HEK293 (cell line): ENCODE data around the gene FSTL3.

Experiments used
- CTCF ChIA-PET: fragments of 350-600 bp; formaldehyde crosslinking; extraction: SDS; loops from one replicate; lab custom pipeline; 2021; ENCODE audit warnings: antibody characterized with exemption; lab: Yijun Ruan, JAX
- POLR2A ChIA-PET: fragments of 300-600 bp; formaldehyde crosslinking; extraction: SDS; loops from one replicate; lab custom pipeline; 2020; ENCODE audit warnings: antibody characterized with exemption, inconsistent platforms; lab: Yijun Ruan, JAX
- H3K27ac ChIP-seq: fragments of 200-500 bp; sonication (Bioruptor generic); 2 replicates; pipeline ENCODE4 v1.5.1; 2014; ENCODE audit warnings: low read depth, low read length, control low read depth, inconsistent platforms; ENCODE audit errors: extremely low read depth
- H3K36me3 ChIP-seq, 2 experiments: fragments of 200-500 bp in 1 of 2; sonication (Bioruptor generic) in 1 of 2; 1 replicate in 1 of 2; 2 replicates in 1 of 2; pipeline ENCODE4 v1.5.1; 2014 to 2017; ENCODE audit warnings: inconsistent platforms in 2 of 2, low read length in 2 of 2; ENCODE audit not compliant: control insufficient read depth in 2 of 2, insufficient read depth in 1 of 2
- H3K4me1 ChIP-seq: fragments of 200-500 bp; sonication (Bioruptor generic); 2 replicates; pipeline ENCODE4 v1.5.1; 2014; ENCODE audit warnings: mild to moderate bottlenecking, low read length, inconsistent platforms; ENCODE audit not compliant: control insufficient read depth, insufficient read depth
- H3K4me3 ChIP-seq: 2 replicates; pipeline ENCODE4 v1.5.1; 2011; ENCODE audit warnings: low read depth, mild to moderate bottlenecking, control low read depth, low read length, moderate library complexity
- H3K9me3 ChIP-seq: fragments of 200-500 bp; sonication (Bioruptor generic); 2 replicates; pipeline ENCODE4 v1.5.1; 2014; ENCODE audit warnings: low read depth, low read length, inconsistent platforms; ENCODE audit not compliant: control insufficient read depth, insufficient read depth
- EGR2 ChIP-seq: fragments of 450-650 bp; formaldehyde crosslinking; IDR thresholded peaks from 2 replicates; pipeline ENCODE4 v1.5.1; 2016; ENCODE audit warnings: low read depth, missing biosample characterization, missing genetic modification characterization
- GLI2 ChIP-seq: fragments of 450-650 bp; formaldehyde crosslinking; IDR thresholded peaks from 2 replicates; pipeline ENCODE4; 2017; ENCODE audit warnings: missing biosample characterization, missing genetic modification characterization, low read depth, borderline replicate concordance
- GLI4 ChIP-seq: fragments of 450-650 bp; formaldehyde crosslinking; IDR thresholded peaks from 2 replicates; pipeline ENCODE4 v1.5.1; 2016; ENCODE audit warnings: missing biosample characterization, missing genetic modification characterization
- GLIS1 ChIP-seq: fragments of 450-650 bp; formaldehyde crosslinking; IDR thresholded peaks from 2 replicates; pipeline ENCODE4 v1.5.1; 2016; ENCODE audit warnings: missing biosample characterization, missing genetic modification characterization
- KLF8 ChIP-seq: fragments of 450-650 bp; formaldehyde crosslinking; IDR thresholded peaks from 2 replicates; pipeline ENCODE4 v1.5.1; 2016; ENCODE audit warnings: missing biosample characterization, missing genetic modification characterization
- KLF9 ChIP-seq: fragments of 450-650 bp; formaldehyde crosslinking; IDR thresholded peaks from 2 replicates; pipeline ENCODE4 v1.5.1; 2016; ENCODE audit warnings: missing biosample characterization, missing genetic modification characterization, low read depth
- ZBTB8A ChIP-seq: fragments of 450-650 bp; formaldehyde crosslinking; IDR thresholded peaks from 2 replicates; pipeline ENCODE4 v1.5.1; 2016; ENCODE audit warnings: missing biosample characterization, missing genetic modification characterization
- ZFHX2 ChIP-seq: fragments of 450-650 bp; formaldehyde crosslinking; conservative IDR thresholded peaks from 2 replicates; pipeline ENCODE4 v1.5.1; 2016; ENCODE audit warnings: missing biosample characterization, missing genetic modification characterization
- ZFP3 ChIP-seq: fragments of 450-650 bp; formaldehyde crosslinking; IDR thresholded peaks from 2 replicates; pipeline ENCODE4 v1.5.1; 2016; ENCODE audit warnings: low read depth, missing biosample characterization, missing genetic modification characterization
- ZNF37A ChIP-seq: fragments of 450-650 bp; IDR thresholded peaks from 2 replicates; pipeline ENCODE4 v1.5.1; 2018; ENCODE audit warnings: missing biosample characterization, missing genetic modification characterization
- ZNF416 ChIP-seq: fragments of 450-650 bp; formaldehyde crosslinking; IDR thresholded peaks from 2 replicates; pipeline ENCODE4 v1.5.1; 2016; ENCODE audit warnings: missing biosample characterization, missing genetic modification characterization
- ZNF433 ChIP-seq: fragments of 450-650 bp; formaldehyde crosslinking; IDR thresholded peaks from 2 replicates; pipeline ENCODE4 v1.5.1; 2016; ENCODE audit warnings: missing biosample characterization, missing genetic modification characterization, low read depth
- TF ChIP-seq, protein P1 (sequence below): fragments of 450-650 bp; formaldehyde crosslinking; IDR thresholded peaks from 2 replicates; pipeline ENCODE4 v1.5.1; 2016; ENCODE audit warnings: missing biosample characterization, missing genetic modification characterization
- TF ChIP-seq, protein P2 (sequence below): fragments of 450-650 bp; formaldehyde crosslinking; IDR thresholded peaks from 2 replicates; pipeline ENCODE4 v1.5.1; 2016; ENCODE audit warnings: missing biosample characterization, missing genetic modification characterization
- TF ChIP-seq, protein P3 (sequence below): fragments of 450-650 bp; formaldehyde crosslinking; IDR thresholded peaks from 2 replicates; pipeline ENCODE4 v1.5.0; 2017; ENCODE audit warnings: missing biosample characterization, missing genetic modification characterization, borderline replicate concordance
- TF ChIP-seq, protein P4 (sequence below): fragments of 450-650 bp; formaldehyde crosslinking; IDR thresholded peaks from 2 replicates; pipeline ENCODE4 v1.5.1; 2016; ENCODE audit warnings: missing biosample characterization, missing genetic modification characterization, low read depth
- TF ChIP-seq, protein P5 (sequence below): fragments of 450-650 bp; formaldehyde crosslinking; IDR thresholded peaks from 2 replicates; pipeline ENCODE4 v1.5.1; 2016; ENCODE audit warnings: missing biosample characterization, missing genetic modification characterization
- TF ChIP-seq, protein P6 (sequence below): fragments of 450-650 bp; formaldehyde crosslinking; IDR thresholded peaks from 2 replicates; pipeline ENCODE4 v1.5.1; 2016; ENCODE audit warnings: missing biosample characterization, missing genetic modification characterization

FSTL3 gene

DNA sequence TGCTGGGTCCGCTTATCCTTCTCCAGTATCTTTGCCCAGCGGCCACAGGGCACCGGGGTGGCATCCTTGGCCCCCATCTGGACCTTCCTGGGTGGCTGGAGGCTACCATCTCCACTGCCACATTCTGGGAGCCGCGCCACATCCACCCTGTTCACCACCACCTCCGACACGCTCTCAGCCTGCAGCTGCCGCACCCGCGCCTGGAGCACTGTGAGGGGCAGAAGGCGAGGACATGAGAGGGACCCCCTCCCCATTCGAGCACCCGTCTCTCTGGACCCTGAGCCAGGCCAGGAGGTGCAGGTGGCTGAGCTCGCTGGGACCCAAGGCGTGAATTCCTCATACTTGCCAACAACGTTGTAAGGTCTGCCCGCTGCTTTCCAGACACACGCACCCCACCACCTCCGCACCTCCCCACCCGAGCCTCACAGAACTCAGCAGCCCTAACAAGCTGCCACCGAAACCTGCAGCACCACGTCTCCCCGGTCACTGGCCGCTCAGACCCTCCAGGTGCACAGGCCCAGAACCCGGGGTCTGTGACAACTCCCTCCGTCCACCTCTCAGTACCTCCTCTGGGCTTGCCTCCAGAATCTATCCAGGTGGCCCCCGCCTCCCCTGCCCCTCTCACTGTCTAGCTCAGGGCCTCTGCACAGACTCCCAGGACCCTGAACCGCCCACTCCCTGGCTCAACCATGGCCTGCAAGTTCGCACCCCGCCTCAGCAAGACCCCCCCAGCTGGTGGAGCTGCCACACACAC, 46.1 kb upstream of the FSTL3 start:
- no peaks in the 10 kb centered on the region for H3K9me3 ChIP-seq
- CTCF ChIA-PET: interaction anchor here (0.6 to 1.6 kb wide), 3 partner anchors 41 to 119 kb away, joined by 4 to 6 read pairs (median 4); no protein-coding TSS in a partner anchor
- POLR2A ChIA-PET: interaction anchor here (0.6 kb wide), 1 partner anchor 25 kb away, joined by 3 read pairs; no protein-coding TSS in a partner anchor
- H3K36me3 ChIP-seq: peaks cover 18 to 48% of the 10 kb centered on the region in 2 experiments; a peak in 2 of 3 replicates
- TF ChIP-seq, protein P1, sequence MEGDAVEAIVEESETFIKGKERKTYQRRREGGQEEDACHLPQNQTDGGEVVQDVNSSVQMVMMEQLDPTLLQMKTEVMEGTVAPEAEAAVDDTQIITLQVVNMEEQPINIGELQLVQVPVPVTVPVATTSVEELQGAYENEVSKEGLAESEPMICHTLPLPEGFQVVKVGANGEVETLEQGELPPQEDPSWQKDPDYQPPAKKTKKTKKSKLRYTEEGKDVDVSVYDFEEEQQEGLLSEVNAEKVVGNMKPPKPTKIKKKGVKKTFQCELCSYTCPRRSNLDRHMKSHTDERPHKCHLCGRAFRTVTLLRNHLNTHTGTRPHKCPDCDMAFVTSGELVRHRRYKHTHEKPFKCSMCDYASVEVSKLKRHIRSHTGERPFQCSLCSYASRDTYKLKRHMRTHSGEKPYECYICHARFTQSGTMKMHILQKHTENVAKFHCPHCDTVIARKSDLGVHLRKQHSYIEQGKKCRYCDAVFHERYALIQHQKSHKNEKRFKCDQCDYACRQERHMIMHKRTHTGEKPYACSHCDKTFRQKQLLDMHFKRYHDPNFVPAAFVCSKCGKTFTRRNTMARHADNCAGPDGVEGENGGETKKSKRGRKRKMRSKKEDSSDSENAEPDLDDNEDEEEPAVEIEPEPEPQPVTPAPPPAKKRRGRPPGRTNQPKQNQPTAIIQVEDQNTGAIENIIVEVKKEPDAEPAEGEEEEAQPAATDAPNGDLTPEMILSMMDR (tag by site-specific recombination): no peak
- TF ChIP-seq ZNF433 (tag by site-specific recombination) (no peak), ZNF416 (no peak), GLI4 (tag by site-specific recombination) (no peak), GLI2 (tag by site-specific recombination) (no peak), ZNF37A (tag by site-specific recombination) (no peak), ZBTB8A (tag by site-specific recombination) (no peak), ZFP3 (tag by site-specific recombination) (no peak), KLF8 (tag by site-specific recombination) (no peak)
- TF ChIP-seq, protein P2, sequence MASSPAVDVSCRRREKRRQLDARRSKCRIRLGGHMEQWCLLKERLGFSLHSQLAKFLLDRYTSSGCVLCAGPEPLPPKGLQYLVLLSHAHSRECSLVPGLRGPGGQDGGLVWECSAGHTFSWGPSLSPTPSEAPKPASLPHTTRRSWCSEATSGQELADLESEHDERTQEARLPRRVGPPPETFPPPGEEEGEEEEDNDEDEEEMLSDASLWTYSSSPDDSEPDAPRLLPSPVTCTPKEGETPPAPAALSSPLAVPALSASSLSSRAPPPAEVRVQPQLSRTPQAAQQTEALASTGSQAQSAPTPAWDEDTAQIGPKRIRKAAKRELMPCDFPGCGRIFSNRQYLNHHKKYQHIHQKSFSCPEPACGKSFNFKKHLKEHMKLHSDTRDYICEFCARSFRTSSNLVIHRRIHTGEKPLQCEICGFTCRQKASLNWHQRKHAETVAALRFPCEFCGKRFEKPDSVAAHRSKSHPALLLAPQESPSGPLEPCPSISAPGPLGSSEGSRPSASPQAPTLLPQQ (tag by site-specific recombination): no peak
- TF ChIP-seq, protein P3, sequence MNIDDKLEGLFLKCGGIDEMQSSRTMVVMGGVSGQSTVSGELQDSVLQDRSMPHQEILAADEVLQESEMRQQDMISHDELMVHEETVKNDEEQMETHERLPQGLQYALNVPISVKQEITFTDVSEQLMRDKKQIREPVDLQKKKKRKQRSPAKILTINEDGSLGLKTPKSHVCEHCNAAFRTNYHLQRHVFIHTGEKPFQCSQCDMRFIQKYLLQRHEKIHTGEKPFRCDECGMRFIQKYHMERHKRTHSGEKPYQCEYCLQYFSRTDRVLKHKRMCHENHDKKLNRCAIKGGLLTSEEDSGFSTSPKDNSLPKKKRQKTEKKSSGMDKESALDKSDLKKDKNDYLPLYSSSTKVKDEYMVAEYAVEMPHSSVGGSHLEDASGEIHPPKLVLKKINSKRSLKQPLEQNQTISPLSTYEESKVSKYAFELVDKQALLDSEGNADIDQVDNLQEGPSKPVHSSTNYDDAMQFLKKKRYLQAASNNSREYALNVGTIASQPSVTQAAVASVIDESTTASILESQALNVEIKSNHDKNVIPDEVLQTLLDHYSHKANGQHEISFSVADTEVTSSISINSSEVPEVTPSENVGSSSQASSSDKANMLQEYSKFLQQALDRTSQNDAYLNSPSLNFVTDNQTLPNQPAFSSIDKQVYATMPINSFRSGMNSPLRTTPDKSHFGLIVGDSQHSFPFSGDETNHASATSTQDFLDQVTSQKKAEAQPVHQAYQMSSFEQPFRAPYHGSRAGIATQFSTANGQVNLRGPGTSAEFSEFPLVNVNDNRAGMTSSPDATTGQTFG (tag by site-specific recombination): no peak
- TF ChIP-seq, protein P4, sequence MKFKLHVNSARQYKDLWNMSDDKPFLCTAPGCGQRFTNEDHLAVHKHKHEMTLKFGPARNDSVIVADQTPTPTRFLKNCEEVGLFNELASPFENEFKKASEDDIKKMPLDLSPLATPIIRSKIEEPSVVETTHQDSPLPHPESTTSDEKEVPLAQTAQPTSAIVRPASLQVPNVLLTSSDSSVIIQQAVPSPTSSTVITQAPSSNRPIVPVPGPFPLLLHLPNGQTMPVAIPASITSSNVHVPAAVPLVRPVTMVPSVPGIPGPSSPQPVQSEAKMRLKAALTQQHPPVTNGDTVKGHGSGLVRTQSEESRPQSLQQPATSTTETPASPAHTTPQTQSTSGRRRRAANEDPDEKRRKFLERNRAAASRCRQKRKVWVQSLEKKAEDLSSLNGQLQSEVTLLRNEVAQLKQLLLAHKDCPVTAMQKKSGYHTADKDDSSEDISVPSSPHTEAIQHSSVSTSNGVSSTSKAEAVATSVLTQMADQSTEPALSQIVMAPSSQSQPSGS (tag by site-specific recombination): no peak
- H3K4me1 ChIP-seq: peaks cover 3% of the 10 kb centered on the region; the same call in 1 of the 2 replicates
- H3K4me3 ChIP-seq: no peak overlapping the region
- H3K27ac ChIP-seq: no peak overlapping the region

DNA sequence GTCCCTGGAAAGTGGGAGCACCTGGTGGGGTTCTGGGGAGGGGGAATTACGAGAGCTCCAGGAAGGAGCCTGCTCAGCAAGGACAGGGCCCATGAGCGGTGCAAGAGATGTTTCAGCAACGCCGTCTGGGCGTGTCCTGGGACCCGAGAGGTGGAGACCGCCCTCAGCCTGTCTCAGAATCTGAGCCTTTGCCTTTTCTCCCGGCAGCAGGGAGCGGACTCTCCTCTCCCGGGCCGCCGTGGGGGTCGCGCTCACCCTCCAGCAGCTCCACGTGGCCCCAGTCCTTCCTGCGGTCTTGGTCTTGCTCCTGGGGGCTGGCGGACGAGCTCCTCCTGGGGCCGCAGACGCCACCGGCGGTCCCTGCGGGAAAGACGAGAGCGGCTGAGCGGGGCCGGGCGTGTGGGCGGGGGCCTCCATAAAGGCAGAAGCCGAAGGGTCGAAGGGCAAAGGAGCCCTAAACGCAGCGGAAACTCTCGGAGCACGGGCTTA, 43.6 kb upstream of the FSTL3 start:
- H3K4me3 ChIP-seq: peak overlapping the region; percentile 70
- H3K36me3 ChIP-seq: peaks cover 13 to 37% of the 10 kb centered on the region in 2 experiments; a peak in 2 of 3 replicates
- CTCF ChIA-PET: interaction anchor here (0.8 kb wide), 1 partner anchor 52 kb away, joined by 4 read pairs; no protein-coding TSS in a partner anchor
- peaks cover 3% of the 10 kb centered on the region; the same call in 1 of the 2 replicates for H3K4me1 ChIP-seq
- H3K9me3 ChIP-seq: no peaks in the 10 kb centered on the region
- H3K27ac ChIP-seq: peak overlapping the region; percentile 88
- POLR2A ChIA-PET: interaction anchor here (0.7 to 1.3 kb wide), 3 partner anchors 9 to 49 kb away, joined by 3 to 6 read pairs (median 4); no protein-coding TSS in a partner anchor
- TF ChIP-seq GLIS1 (tag by site-specific recombination) (peak; percentile 58), EGR2 (tag by site-specific recombination) (0 out of 2 replicates have a peak, but pooled peaks have one; percentile 31), ZFHX2 (tag by site-specific recombination) (peak; percentile 62), KLF9 (tag by site-specific recombination) (peak; percentile 52; the same call in 1 of the 2 replicates)
- TF ChIP-seq, protein P5, sequence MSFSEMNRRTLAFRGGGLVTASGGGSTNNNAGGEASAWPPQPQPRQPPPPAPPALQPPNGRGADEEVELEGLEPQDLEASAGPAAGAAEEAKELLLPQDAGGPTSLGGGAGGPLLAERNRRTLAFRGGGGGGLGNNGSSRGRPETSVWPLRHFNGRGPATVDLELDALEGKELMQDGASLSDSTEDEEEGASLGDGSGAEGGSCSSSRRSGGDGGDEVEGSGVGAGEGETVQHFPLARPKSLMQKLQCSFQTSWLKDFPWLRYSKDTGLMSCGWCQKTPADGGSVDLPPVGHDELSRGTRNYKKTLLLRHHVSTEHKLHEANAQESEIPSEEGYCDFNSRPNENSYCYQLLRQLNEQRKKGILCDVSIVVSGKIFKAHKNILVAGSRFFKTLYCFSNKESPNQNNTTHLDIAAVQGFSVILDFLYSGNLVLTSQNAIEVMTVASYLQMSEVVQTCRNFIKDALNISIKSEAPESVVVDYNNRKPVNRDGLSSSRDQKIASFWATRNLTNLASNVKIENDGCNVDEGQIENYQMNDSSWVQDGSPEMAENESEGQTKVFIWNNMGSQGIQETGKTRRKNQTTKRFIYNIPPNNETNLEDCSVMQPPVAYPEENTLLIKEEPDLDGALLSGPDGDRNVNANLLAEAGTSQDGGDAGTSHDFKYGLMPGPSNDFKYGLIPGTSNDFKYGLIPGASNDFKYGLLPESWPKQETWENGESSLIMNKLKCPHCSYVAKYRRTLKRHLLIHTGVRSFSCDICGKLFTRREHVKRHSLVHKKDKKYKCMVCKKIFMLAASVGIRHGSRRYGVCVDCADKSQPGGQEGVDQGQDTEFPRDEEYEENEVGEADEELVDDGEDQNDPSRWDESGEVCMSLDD (tag by site-specific recombination): no peak
- TF ChIP-seq, protein P2 (tag by site-specific recombination): 0 out of 2 replicates have a peak, but pooled peaks have one; percentile 10
- TF ChIP-seq, protein P6, sequence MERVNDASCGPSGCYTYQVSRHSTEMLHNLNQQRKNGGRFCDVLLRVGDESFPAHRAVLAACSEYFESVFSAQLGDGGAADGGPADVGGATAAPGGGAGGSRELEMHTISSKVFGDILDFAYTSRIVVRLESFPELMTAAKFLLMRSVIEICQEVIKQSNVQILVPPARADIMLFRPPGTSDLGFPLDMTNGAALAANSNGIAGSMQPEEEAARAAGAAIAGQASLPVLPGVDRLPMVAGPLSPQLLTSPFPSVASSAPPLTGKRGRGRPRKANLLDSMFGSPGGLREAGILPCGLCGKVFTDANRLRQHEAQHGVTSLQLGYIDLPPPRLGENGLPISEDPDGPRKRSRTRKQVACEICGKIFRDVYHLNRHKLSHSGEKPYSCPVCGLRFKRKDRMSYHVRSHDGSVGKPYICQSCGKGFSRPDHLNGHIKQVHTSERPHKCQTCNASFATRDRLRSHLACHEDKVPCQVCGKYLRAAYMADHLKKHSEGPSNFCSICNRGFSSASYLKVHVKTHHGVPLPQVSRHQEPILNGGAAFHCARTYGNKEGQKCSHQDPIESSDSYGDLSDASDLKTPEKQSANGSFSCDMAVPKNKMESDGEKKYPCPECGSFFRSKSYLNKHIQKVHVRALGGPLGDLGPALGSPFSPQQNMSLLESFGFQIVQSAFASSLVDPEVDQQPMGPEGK (tag by site-specific recombination): peak; percentile 60
